ENCODE data around the gene DOLK.
A peak's percentile ranks its signal among the peaks of the same experiment; 100 is the strongest.

Gene DOLK

GRCh38 chr9:128903871-128904620 lies 43.4 kb downstream of the DOLK start:
- no peak for DNase-seq

DNA sequence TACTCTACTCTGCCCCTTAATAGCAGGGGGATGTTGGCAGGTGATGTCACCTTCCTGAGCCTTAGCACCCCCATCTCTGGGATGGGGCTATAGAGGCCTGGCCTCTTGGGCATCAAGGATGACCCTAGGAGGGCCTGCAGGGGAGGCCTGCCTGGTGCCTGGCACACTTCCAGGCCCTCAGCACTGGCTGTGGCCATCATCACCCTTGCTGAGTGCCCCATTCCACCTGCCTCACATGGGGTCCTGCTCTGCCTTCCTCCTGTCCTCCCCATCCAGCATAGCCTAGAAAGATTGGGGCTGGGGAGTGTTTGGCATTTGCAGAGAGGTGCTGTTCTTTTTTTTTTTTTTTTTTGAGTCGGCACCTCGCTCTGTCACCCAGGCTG lies 44.3 kb downstream of the DOLK start:
- no peak for DNase-seq

DNA sequence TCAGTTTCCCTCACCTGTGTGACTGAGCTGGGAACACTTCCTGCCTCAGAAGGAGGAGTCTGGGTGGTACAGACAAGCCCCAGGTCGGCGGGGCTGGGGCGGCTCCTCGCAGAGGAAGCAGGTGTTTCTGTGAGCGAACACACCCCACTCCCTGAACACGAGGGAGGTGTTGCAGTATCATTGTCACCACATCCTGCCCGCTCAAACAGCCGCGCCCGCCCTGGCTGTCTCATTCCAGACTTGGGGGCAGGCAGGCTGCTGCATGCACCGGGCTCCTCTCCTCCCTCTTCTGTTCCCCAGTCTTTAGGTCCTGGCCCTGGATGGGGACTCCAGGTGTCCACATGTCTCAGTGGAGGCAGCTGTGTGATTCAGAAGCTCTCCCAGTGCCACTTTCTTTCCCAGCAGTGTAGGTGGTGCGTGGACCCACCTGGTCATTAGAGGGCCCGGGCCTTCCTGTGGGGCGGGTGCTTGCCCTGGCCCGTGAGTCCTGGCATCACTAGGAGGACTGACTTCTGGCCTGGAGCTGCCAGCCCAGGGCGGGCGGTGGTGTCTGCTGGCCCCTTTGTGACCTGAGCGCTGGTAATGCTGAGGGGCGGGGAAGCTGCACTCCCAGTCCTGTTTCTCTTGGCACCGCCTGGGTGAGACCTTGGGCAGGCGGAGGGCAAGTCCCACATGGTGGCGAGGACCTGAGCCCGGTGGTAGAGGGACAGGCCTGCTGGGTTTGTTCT lies 44.9 kb downstream of the DOLK start:
- DNase-seq = peak; percentile 83 to 86

DNA sequence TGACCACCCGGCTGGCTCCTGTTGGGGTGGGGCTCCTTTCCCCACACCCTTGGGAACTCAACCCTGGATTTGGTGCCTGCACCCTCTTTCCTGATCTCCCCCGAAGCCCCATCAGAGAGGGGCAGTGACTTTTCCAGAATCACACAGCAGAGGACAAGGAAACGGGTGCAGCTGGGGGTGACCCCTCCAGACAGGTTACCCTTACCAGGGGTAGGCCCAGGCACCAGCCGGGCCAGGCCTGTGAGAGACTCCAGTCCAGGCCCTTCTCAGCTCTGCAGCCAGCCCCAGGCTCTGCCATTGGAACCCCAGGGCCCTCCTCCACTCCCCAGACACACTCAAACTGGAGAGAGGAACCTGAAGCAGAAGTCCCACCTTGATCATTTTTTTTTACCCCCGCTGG lies 45.6 kb downstream of the DOLK start:
- DNase-seq = no peak

GRCh38 chr9:128901379-128901778 lies 46.0 kb downstream of the DOLK start:
- no peak for DNase-seq

DNA sequence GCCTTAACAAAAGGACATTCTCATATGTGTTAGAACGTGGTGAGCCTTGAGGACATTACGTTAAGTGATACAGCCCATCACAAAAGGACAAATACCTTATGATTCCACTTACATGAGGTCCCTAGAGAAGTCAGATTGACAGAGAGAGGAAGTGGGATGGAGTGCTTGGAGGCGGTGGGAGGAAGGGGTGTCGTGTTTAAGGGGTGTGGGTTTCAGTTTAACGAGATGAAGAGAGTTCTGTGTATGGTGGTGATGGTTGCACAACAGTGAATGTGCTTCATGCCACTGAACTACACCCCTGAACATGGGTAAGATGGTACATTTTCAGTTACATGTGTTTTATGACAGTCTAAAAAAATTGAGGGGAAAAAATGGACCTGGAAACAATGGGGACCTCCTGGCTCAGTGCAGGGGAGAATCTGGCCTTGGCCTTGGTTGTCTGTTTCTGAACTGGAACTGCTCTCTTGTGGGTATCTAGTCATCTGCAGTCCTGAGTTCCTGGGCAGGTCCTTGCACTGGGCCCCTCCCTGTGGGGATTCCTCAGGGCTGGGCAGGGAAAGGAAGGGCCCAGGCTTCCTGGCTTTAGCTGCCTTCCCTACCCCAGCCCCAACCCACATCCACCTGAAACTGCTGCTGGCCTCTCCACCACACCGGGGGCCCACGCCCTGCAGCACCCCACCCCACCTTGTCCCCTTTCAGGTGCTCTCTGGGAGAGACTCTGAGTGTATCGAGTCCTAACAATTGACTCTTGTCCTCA lies 47.7 kb downstream of the DOLK start:
- no peak for DNase-seq

DNA sequence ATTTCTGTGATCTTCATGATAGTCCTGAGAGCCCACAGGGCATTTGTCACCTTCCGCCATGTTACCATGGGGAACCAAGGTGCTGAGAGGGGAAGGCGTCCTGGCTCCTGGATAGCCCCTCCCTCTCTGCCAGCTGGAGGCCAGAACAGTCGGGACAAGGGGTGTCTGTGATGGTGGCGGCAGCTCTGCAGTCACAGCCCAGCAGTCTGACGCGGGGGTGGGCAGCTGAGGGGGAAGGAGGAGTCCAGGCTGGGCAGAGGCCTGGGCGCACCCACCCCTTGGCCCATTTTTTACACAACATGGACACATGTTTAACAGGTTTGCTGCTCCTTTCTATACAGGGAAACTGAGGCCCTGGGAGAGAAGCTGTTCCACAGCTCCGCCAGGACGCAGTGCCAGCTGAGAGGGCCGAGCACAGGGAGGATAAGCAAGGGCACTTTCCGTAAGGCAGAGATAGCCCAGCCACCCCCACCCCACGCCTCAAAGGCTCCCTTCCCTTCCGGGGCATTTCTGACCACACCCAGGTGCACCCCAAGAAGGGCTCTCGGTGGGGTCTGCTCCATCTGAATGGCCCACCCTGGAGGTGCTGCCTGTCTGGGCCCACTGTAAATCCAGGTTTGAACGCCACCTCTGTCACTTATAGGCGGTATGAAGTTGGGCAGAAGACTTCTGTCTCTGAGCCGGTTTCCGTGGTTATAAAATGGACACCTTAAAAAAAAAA lies 48.4 kb downstream of the DOLK start:
- no peak for DNase-seq

GRCh38 chr9:128898382-128898781 lies 49.0 kb downstream of the DOLK start:
- DNase-seq = no peak

DNA sequence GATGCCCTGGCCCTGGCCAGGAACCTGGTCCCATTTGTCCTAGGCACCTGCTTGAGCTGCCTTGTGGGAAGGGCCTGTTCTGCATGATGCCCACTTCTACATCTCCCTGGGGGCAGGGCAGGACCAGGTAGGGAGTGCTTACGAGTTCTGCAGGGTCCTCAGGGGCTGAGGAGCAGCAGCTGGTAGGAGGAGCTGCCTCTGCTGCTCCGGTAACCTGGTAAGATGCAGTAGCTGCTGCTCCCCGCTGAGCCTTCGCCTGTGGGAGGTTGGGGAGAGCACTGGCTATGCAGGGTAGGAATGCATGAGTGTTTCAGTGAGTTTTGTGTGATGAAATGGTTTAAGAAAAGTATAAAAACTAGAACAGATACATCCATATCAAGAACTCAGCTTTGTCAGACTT lies 51.8 kb downstream of the DOLK start:
- DNase-seq = no peak
